GM23338 (cell line): ENCODE data around the gene SORCS3.

Experiments used
- CREB1 ChIP-seq: fragments of 250-450 bp; sonication (Bioruptor Pico); IDR thresholded peaks from 2 replicates; pipeline ENCODE4 v1.5.0; 2020; ENCODE audit warnings: low read depth, mild to moderate bottlenecking, moderate library complexity
- CTCF ChIP-seq, 2 experiments: fragments of 200-600 bp in 1 of 2; sonication (generic) in 1 of 2; conservative IDR thresholded peaks; 2 replicates each; pipeline versions ENCODE4 v1.5.1 to v1.6.1; 2016 to 2017; ENCODE audit warnings: antibody characterized with exemption in 2 of 2, low read depth in 2 of 2, mild to moderate bottlenecking in 2 of 2, moderate library complexity in 1 of 2
- EZH2 ChIP-seq: fragments of 200-600 bp; sonication (generic); IDR thresholded peaks from one replicate; pipeline ENCODE4 v1.8.0; 2017; ENCODE audit warnings: antibody characterized with exemption, mild to moderate bottlenecking, low read depth; ENCODE audit not compliant: unreplicated experiment
- EZH2phosphoT487 ChIP-seq: fragments of 200-600 bp; sonication (generic); IDR thresholded peaks from one replicate; pipeline ENCODE4 v1.8.1; 2018; ENCODE audit warnings: antibody characterized with exemption; ENCODE audit not compliant: unreplicated experiment
- JUNB ChIP-seq: IDR thresholded peaks from one replicate; pipeline ENCODE4 v1.6.1; 2016; ENCODE audit warnings: antibody characterized with exemption; ENCODE audit not compliant: unreplicated experiment
- NANOG ChIP-seq: IDR thresholded peaks from 2 replicates; pipeline ENCODE4 v1.6.1; 2016; ENCODE audit warnings: antibody characterized with exemption, borderline replicate concordance
- POLR2AphosphoS5 ChIP-seq: IDR thresholded peaks from 2 replicates; pipeline ENCODE4 v1.6.1; 2016; ENCODE audit warnings: antibody characterized with exemption, low read depth
- REST ChIP-seq: IDR thresholded peaks from one replicate; pipeline ENCODE4 v1.6.1; 2018; ENCODE audit warnings: antibody characterized with exemption; ENCODE audit not compliant: unreplicated experiment
- STAT1 ChIP-seq: IDR thresholded peaks from one replicate; pipeline ENCODE4 v1.6.1; 2016; ENCODE audit warnings: antibody characterized with exemption; ENCODE audit not compliant: unreplicated experiment
- ZNF114 ChIP-seq: fragments of 250-450 bp; sonication (Bioruptor Pico); IDR thresholded peaks from 2 replicates; pipeline ENCODE4 v1.5.0; 2020; ENCODE audit warnings: mild to moderate bottlenecking, moderate library complexity
- ZNF331 ChIP-seq: fragments of 250-450 bp; sonication (Bioruptor Pico); IDR thresholded peaks from 2 replicates; pipeline ENCODE4 v1.5.0; 2020; ENCODE audit warnings: low read depth, mild to moderate bottlenecking, moderate library complexity
- TF ChIP-seq, protein P1 (sequence below): IDR thresholded peaks from 2 replicates; pipeline ENCODE4 v1.6.1; 2016; ENCODE audit warnings: antibody characterized with exemption

GRCh38 chr10:104931612-104932134 is 290.6 kb downstream of the SORCS3 start:
- TF ChIP-seq NANOG (no peak), CTCF (conservative IDR thresholded peaks at IDR 0.05; ENCODE audit: low read depth in 2 of 2) (no peak), REST (no peak), EZH2 (no peak), STAT1 (no peak), CREB1 (CRISPR knock-in tag) (no peak), POLR2AphosphoS5 (no peak), EZH2phosphoT487 (no peak), ZNF114 (CRISPR knock-in tag) (no peak), ZNF331 (CRISPR knock-in tag) (no peak), JUNB (no peak)
- TF ChIP-seq, protein P1, sequence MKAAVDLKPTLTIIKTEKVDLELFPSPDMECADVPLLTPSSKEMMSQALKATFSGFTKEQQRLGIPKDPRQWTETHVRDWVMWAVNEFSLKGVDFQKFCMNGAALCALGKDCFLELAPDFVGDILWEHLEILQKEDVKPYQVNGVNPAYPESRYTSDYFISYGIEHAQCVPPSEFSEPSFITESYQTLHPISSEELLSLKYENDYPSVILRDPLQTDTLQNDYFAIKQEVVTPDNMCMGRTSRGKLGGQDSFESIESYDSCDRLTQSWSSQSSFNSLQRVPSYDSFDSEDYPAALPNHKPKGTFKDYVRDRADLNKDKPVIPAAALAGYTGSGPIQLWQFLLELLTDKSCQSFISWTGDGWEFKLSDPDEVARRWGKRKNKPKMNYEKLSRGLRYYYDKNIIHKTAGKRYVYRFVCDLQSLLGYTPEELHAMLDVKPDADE = no peak
